OCI-LY7 (cell line): ENCODE results near the gene BRIP1. TPM values are rescaled to one million over a fixed set of nuclear protein-coding genes. Genes with fewer than 3 reads are reported as not detected.

Source experiments
- BruUV-seq: library from RNA; stranded (reverse); fragments of 400-500 nt; replicated peaks from 2 replicates; lab custom pipeline; 2021; lab: Mats Ljungman, UMichigan
- CTCF ChIA-PET: fragments of 300-600 bp; sonication (Branson Sonifier 250); formaldehyde crosslinking; loops from one replicate; lab custom pipeline; 2022; ENCODE audit warnings: antibody characterized with exemption; ENCODE audit not compliant: unreplicated experiment; lab: Charles Lee
- POLR2A ChIA-PET: fragments of 300-600 bp; sonication (Branson Sonifier 250); formaldehyde crosslinking; loops from one replicate; lab custom pipeline; 2022; ENCODE audit warnings: antibody characterized with exemption; lab: Charles Lee
- DNase-seq: peaks from one replicate; pipeline ENCODE4 v3.0.0-alpha.2; 2015; ENCODE audit warnings: low spot score
- H2AFZ ChIP-seq: fragments of 200-600 bp; sonication (generic), shearing (Covaris generic); 2 replicates; pipeline ENCODE4 v1.6.1; 2014; ENCODE audit warnings: mild to moderate bottlenecking, antibody characterized with exemption, low read length, moderate library complexity
- H3K27ac ChIP-seq: fragments of 200-600 bp; sonication (generic); 2 replicates; pipeline ENCODE4 v1.5.1; 2014; ENCODE audit warnings: mixed run types, low read depth, mild to moderate bottlenecking, moderate library complexity, low read length, inconsistent platforms; ENCODE audit not compliant: poor library complexity, severe bottlenecking
- H3K36me3 ChIP-seq: fragments of 200-600 bp; sonication (generic); 2 replicates; pipeline ENCODE4 v1.6.1; 2014; ENCODE audit warnings: mild to moderate bottlenecking, antibody characterized with exemption, low read length, moderate library complexity, mixed read lengths; ENCODE audit not compliant: insufficient read depth
- H3K4me1 ChIP-seq: fragments of 200-600 bp; sonication (generic); 2 replicates; pipeline ENCODE4 v1.5.1; 2014; ENCODE audit warnings: mild to moderate bottlenecking, low read length; ENCODE audit not compliant: insufficient read depth, poor library complexity, severe bottlenecking
- H3K4me2 ChIP-seq: fragments of 200-600 bp; sonication (generic); 2 replicates; pipeline ENCODE4 v1.6.1; 2014; ENCODE audit warnings: mild to moderate bottlenecking, low read length
- H3K4me3 ChIP-seq: fragments of 200-600 bp; sonication (generic); 2 replicates; pipeline ENCODE4 v1.5.1; 2014; ENCODE audit warnings: mild to moderate bottlenecking, low read depth, low read length; ENCODE audit not compliant: poor library complexity, severe bottlenecking
- H3K79me2 ChIP-seq: fragments of 200-600 bp; sonication (generic); 2 replicates; pipeline ENCODE4 v1.6.1; 2016; ENCODE audit warnings: low read depth, mild to moderate bottlenecking, low read length, moderate library complexity, mixed read lengths; ENCODE audit not compliant: insufficient read depth
- H3K9me2 ChIP-seq: fragments of 200-600 bp; sonication (generic); 2 replicates; pipeline ENCODE4 v1.6.1; 2016; ENCODE audit warnings: mild to moderate bottlenecking, low read length, mixed read lengths; ENCODE audit not compliant: insufficient read depth
- H3K9me3 ChIP-seq: fragments of 200-600 bp; sonication (generic); 2 replicates; pipeline ENCODE4 v1.6.1; 2014; ENCODE audit warnings: mild to moderate bottlenecking, mixed run types, low read length, mixed read lengths
- H4K20me1 ChIP-seq: fragments of 200-600 bp; sonication (generic); 2 replicates; pipeline ENCODE4 v1.6.1; 2014; ENCODE audit warnings: mild to moderate bottlenecking, antibody characterized with exemption, low read length, moderate library complexity, mixed read lengths; ENCODE audit not compliant: insufficient read depth
- CTCF ChIP-seq: fragments of 200-600 bp; sonication (generic); conservative IDR thresholded peaks from 2 replicates; pipeline ENCODE4 v1.5.1; 2014; ENCODE audit warnings: mild to moderate bottlenecking, antibody characterized with exemption, low read length, moderate library complexity, mixed read lengths
- EZH2phosphoT487 ChIP-seq: fragments of 200-600 bp; sonication (generic); IDR thresholded peaks from 2 replicates; pipeline ENCODE4 v1.6.1; 2018; ENCODE audit warnings: low read depth, borderline replicate concordance, mild to moderate bottlenecking, mixed run types, antibody characterized with exemption, low read length, moderate library complexity, mixed read lengths
- intact Hi-C: fragments of 100-400 bp; cut with micrococcal nuclease; formaldehyde crosslinking; loops from one replicate; pipeline ENCODE4 v1.10.0; 2022; ENCODE audit not compliant: unreplicated experiment
- total RNA-seq, 2 experiments: library from RNA; depleted of rRNA in 1 of 2; stranded (reverse); fragments of >200 nt in 1 of 2; shearing (Covaris generic) in 1 of 2; gene quantifications; 2 replicates each; pipeline ENCODE4 v1.2.3, GENCODE V29; 2014 to 2022

The BRIP1 gene
- total RNA-seq, 2 experiments from 2014 or later, result 32.5 to 33.8 TPM

- H3K4me2 ChIP-seq, result no peak overlapping the region
- H3K9me2 ChIP-seq, result no peaks in the 10 kb centered on the region
- DNase-seq, result no peak
- TF ChIP-seq EZH2phosphoT487, result no peak
- no peaks in the 10 kb centered on the region for H3K79me2 ChIP-seq
- peaks cover 96% of the 10 kb centered on the region for H3K36me3 ChIP-seq
- H3K27ac ChIP-seq, result no peak overlapping the region
- H3K4me1 ChIP-seq, result no peaks in the 10 kb centered on the region
- intact Hi-C loops, result no loop called here
- ChIA-PET CTCF (no interaction called here), POLR2A (interaction anchor here (0.7 kb wide), 1 partner anchor 226 kb away, joined by 3 read pairs; no protein-coding TSS in a partner anchor)
- no peak overlapping the region for H3K4me3 ChIP-seq
- H3K9me3 ChIP-seq, result no peaks in the 10 kb centered on the region
- no peak overlapping the region for H2AFZ ChIP-seq
- H4K20me1 ChIP-seq, result no peaks in the 10 kb centered on the region
- no TSS peak for BruUV-seq
These were observed 69.1 kb downstream of the BRIP1 start for GRCh38 chr17:61794242-61794641.

- no peak for DNase-seq
- H3K79me2 ChIP-seq, result no peaks in the 10 kb centered on the region
- CTCF ChIA-PET, result no interaction called here
- TF ChIP-seq EZH2phosphoT487, result no peak
- no peak for TF ChIP-seq CTCF
- POLR2A ChIA-PET, result interaction anchor here (1.2 kb wide), 1 partner anchor 22 kb away, joined by 3 read pairs; no protein-coding TSS in a partner anchor
- no TSS peak for BruUV-seq
- no peak overlapping the region for H3K4me2 ChIP-seq
- H3K4me1 ChIP-seq, result no peaks in the 10 kb centered on the region
- no peaks in the 10 kb centered on the region for H4K20me1 ChIP-seq
- H3K27ac ChIP-seq, result no peak overlapping the region
- H3K36me3 ChIP-seq, result peaks cover 94% of the 10 kb centered on the region
- H3K9me3 ChIP-seq, result no peaks in the 10 kb centered on the region
- no peaks in the 10 kb centered on the region for H3K9me2 ChIP-seq
- H3K4me3 ChIP-seq, result no peak overlapping the region
- intact Hi-C loops, result no loop called here
- H2AFZ ChIP-seq, result no peak overlapping the region
These were observed 69.8 kb downstream of the BRIP1 start for GRCh38 chr17:61793565-61793964.

DNA sequence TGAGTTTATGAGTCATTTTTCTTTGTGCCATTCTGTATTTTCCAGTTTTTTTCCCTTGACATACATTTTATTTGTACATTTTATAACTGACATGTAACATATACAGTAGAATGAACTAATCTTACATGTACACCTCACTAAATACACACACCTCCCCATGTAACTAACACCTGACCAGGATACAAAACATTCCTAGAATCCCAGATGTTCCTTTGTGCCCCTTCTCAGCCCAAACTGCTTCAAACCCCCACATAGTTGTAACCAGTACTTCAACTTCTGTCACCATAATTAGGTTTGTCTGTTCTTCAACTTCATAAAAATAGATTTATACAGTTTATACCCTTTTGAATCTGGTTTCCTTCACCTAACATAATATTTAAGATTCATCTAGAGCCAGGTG lies 73.5 kb downstream of the BRIP1 start:
- Histone ChIP-seq H3K4me2 (no peak overlapping the region), H3K4me1 (peaks cover 14% of the 10 kb centered on the region), H2AFZ (no peak overlapping the region), H4K20me1 (no peaks in the 10 kb centered on the region), H3K9me3 (peaks cover 6% of the 10 kb centered on the region; the same call in 1 of the 2 replicates), H3K9me2 (no peaks in the 10 kb centered on the region), H3K36me3 (peaks cover 82% of the 10 kb centered on the region), H3K4me3 (no peak overlapping the region), H3K27ac (no peak overlapping the region), H3K79me2 (no peaks in the 10 kb centered on the region)
- CTCF ChIA-PET, result no interaction called here
- intact Hi-C loops, result loop anchor here (10.0 kb wide), 1 partner anchor 275 kb away; the partner anchor contains the start of gene MED13
- POLR2A ChIA-PET, result no interaction called here
- no TSS peak for BruUV-seq
- no peak for DNase-seq
- TF ChIP-seq EZH2phosphoT487, result no peak
- no peak for TF ChIP-seq CTCF
